Psoas muscle (tissue), 8 donors: Measurements from ENCODE around the gene TSR3. TPM values are rescaled to one million over a fixed set of nuclear protein-coding genes. Genes with fewer than 3 reads are reported as not detected.

Source experiments
- ATAC-seq, 4 donors: fragments of 200-7000 bp; cut with Tn5 transposase; one replicate each; pipeline ENCODE4 v1.9.1; 2020; ENCODE audit warnings: moderate library complexity in 3 of 4, mild to moderate bottlenecking in 2 of 4
- DNase-seq, 2 donors: peaks; one replicate each; pipeline ENCODE4 v3.0.0-alpha.2; 2020
- H3K27ac ChIP-seq: fragments of 200-600 bp; one replicate; pipeline ENCODE4 v1.8.0; 2022
- H3K27me3 ChIP-seq, 3 donors: fragments of 200-600 bp in 1 of 3; one replicate each; pipeline versions ENCODE4 v1.6.1 to v1.8.0; 2013 to 2022; ENCODE audit warnings: low read length in 2 of 3, mild to moderate bottlenecking in 2 of 3, moderate library complexity in 1 of 3; ENCODE audit not compliant: insufficient read depth in 3 of 3
- H3K36me3 ChIP-seq, 2 donors: fragments of 200-600 bp in 1 of 2; one replicate each; pipeline versions ENCODE4 v1.6.1 to v1.8.0; 2013 to 2022; ENCODE audit warnings: low read depth in 1 of 2, mild to moderate bottlenecking in 1 of 2, moderate library complexity in 1 of 2; ENCODE audit not compliant: insufficient read depth in 1 of 2
- H3K4me1 ChIP-seq: fragments of 200-600 bp; one replicate; pipeline ENCODE4 v1.8.0; 2022
- H3K4me3 ChIP-seq: fragments of 200-600 bp; one replicate; pipeline ENCODE4 v1.8.0; 2022; ENCODE audit warnings: mild to moderate bottlenecking
- H3K9me3 ChIP-seq: fragments of 200-600 bp; one replicate; pipeline ENCODE4 v1.8.0; 2022
- WGBS, 3 donors: extraction: QIAGEN DNeasy Blood & Tissue Kit; methylation state at CpG; one replicate each; pipeline versions ENCODE4 v1.1.6 to v1.1.7; 2013; 5-methylcytosine and 5-hydroxymethylcytosine counted together
- intact Hi-C, 2 donors: fragments of 100-400 bp; cut with DNase I; formaldehyde crosslinking; loops; one replicate each; pipeline versions ENCODE4 v1.11.0 to v1.14.2; 2022
- polyA plus RNA-seq, 3 donors: library from polyadenylated mRNA; stranded (reverse); fragments of 200-250 nt; gene quantifications; one replicate each; pipeline ENCODE4 v1.2.3, GENCODE V29; 2013
- total RNA-seq, 4 donors: library from RNA; stranded (reverse); fragmentation: NEBNext Ultra II Directional in 2 of 4; extraction: Animal tissue kit (Norgen Biotek cat#: 25700) in 2 of 4; gene quantifications; one replicate each; pipeline versions ENCODE4 v1.2.1 to v1.2.4, GENCODE V29; 2021 to 2023
- TF ChIP-seq, protein P1 (sequence below): fragments of 200-600 bp; IDR thresholded peaks from one replicate; pipeline ENCODE4 v1.8.0; 2022; ENCODE audit warnings: antibody characterized with exemption
- donor health status: healthy with polysubstance abuse.
- donor health status: DM: no; HTN: no; CAD: no; lungs with moderate emphysema.
- donor health status: Bipolar disorder and iron deficiency.
- donor health status: healthy.
- donor health status: DM: yes; HTN: yes; CAD: no.
- donor health status: DM: no; HTN: no; CAD: no.
- donor health status: DM: no; HTN: no; CAD: no.
- donor health status: DM: yes; HTN: yes; CAD: no.

Gene TSR3
- total and polyA plus RNA-seq, 7 donors: 40.0 to 109 (median 55.1) TPM

GRCh38 chr16:1350691-1351090 is 987 bp downstream of the TSR3 start:
- peak overlapping the region; percentile 80 for H3K27ac ChIP-seq

DNA sequence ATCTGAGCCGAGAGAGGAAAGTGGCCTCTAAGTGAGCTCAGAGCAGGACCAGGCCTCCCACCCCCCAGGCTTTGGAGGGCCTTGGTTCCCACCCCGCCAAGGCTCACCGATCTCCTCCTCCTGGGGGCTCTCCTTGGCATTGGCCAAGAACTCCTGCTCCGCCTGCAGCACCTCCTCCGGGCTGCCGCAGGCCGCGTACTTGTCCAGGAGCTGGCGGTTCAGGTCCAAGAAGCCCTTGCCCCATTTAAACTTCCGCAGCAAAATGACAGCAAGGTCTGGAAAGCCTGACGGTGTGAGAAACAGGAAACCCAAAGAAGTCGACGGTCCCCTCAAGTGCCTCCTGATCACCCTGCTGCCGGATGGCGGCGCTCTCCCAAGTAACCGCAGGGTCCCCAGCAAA is 1.7 kb downstream of the TSR3 start:
- 92 to 94% (median 93%) methylated on average over 16 to 17 of the region's 17 CpGs for WGBS, 3 donors
- peaks cover 0 to 31% of the 10 kb centered on the region in 2 donors for H3K36me3 ChIP-seq
- no peak for ATAC-seq
- intact Hi-C loops: no loop called here
- H3K4me1 ChIP-seq: peaks cover 26% of the 10 kb centered on the region
- no peaks in the 10 kb centered on the region for H3K27me3 ChIP-seq
- no peak overlapping the region for H3K27ac ChIP-seq
- TF ChIP-seq, protein P1, sequence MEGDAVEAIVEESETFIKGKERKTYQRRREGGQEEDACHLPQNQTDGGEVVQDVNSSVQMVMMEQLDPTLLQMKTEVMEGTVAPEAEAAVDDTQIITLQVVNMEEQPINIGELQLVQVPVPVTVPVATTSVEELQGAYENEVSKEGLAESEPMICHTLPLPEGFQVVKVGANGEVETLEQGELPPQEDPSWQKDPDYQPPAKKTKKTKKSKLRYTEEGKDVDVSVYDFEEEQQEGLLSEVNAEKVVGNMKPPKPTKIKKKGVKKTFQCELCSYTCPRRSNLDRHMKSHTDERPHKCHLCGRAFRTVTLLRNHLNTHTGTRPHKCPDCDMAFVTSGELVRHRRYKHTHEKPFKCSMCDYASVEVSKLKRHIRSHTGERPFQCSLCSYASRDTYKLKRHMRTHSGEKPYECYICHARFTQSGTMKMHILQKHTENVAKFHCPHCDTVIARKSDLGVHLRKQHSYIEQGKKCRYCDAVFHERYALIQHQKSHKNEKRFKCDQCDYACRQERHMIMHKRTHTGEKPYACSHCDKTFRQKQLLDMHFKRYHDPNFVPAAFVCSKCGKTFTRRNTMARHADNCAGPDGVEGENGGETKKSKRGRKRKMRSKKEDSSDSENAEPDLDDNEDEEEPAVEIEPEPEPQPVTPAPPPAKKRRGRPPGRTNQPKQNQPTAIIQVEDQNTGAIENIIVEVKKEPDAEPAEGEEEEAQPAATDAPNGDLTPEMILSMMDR: no peak
- no peak for DNase-seq
- no peaks in the 10 kb centered on the region for H3K9me3 ChIP-seq
- H3K4me3 ChIP-seq: no peak overlapping the region

More at GRCh38 chr16:1350691-1351090, 987 bp downstream of the TSR3 start:
- peaks cover 26% of the 10 kb centered on the region for H3K4me1 ChIP-seq
- TF ChIP-seq, protein P1: no peak
- intact Hi-C loops: no loop called here
- ATAC-seq (no peak), DNase-seq (no peak)
- WGBS, 3 donors: 76 to 84% (median 76%) methylated on average over 19 of the region's 19 CpGs
- peaks cover 0 to 31% of the 10 kb centered on the region in 2 donors for H3K36me3 ChIP-seq
- no peaks in the 10 kb centered on the region for H3K9me3 ChIP-seq
- H3K27me3 ChIP-seq: no peaks in the 10 kb centered on the region
- peak overlapping the region; percentile 87 for H3K4me3 ChIP-seq

GRCh38 chr16:1349351-1349750 is 2.3 kb downstream of the TSR3 start:
- Histone ChIP-seq H3K27me3 (no peaks in the 10 kb centered on the region), H3K4me3 (no peak overlapping the region), H3K27ac (no peak overlapping the region), H3K9me3 (no peaks in the 10 kb centered on the region), H3K4me1 (peaks cover 26% of the 10 kb centered on the region), H3K36me3 (peaks cover 0 to 31% of the 10 kb centered on the region in 2 donors)
- TF ChIP-seq, protein P1: no peak
- DNase-seq: no peak
- ATAC-seq: no peak
- 72 to 80% (median 77%) methylated on average over 15 to 16 of the region's 16 CpGs for whole genome bisulfite sequencing, 3 donors
- intact Hi-C loops: no loop called here

GRCh38 chr16:1348926-1349325 is 2.8 kb downstream of the TSR3 start:
- Histone ChIP-seq H3K4me3 (no peak overlapping the region), H3K36me3 (peaks cover 0 to 31% of the 10 kb centered on the region in 2 donors), H3K9me3 (no peaks in the 10 kb centered on the region), H3K27ac (no peak overlapping the region), H3K27me3 (no peaks in the 10 kb centered on the region), H3K4me1 (peaks cover 26% of the 10 kb centered on the region)
- intact Hi-C loops: no loop called here
- ATAC-seq (no peak), DNase-seq (no peak)
- TF ChIP-seq, protein P1: no peak
- 46 to 65% (median 50%) methylated on average over 14 of the region's 14 CpGs for WGBS, 3 donors

GRCh38 chr16:1348441-1348840 is 3.2 kb downstream of the TSR3 start:
- no peaks in the 10 kb centered on the region for H3K9me3 ChIP-seq
- ATAC-seq (no peak), DNase-seq (no peak)
- H3K27ac ChIP-seq: no peak overlapping the region
- TF ChIP-seq, protein P1: no peak
- WGBS, 3 donors: 80 to 82% (median 81%) methylated on average over 15 of the region's 15 CpGs
- H3K27me3 ChIP-seq: no peaks in the 10 kb centered on the region
- peaks cover 24% of the 10 kb centered on the region for H3K4me1 ChIP-seq
- intact Hi-C loops: no loop called here
- no peak overlapping the region for H3K4me3 ChIP-seq
- peaks cover 0 to 31% of the 10 kb centered on the region in 2 donors for H3K36me3 ChIP-seq
